Globus pallidus (tissue), 1 donor: ENCODE measurements around the gene TSPEAR.
"Not testable (repeated sequence)": the region's sequence is repeated elsewhere in the genome, so short reads cannot be mapped to it uniquely, and the experiment has no call there.

Source experiments
- DNase-seq: peaks from one replicate; pipeline ENCODE4 v3.0.0-alpha.2; 2015; ENCODE audit warnings: low spot score

The TSPEAR gene

GRCh38 chr21:44568667-44569556 is 142.5 kb downstream of the TSPEAR start:
- no peak for DNase-seq

GRCh38 chr21:44568261-44568660 is 143.1 kb downstream of the TSPEAR start:
- no peak for DNase-seq

DNA sequence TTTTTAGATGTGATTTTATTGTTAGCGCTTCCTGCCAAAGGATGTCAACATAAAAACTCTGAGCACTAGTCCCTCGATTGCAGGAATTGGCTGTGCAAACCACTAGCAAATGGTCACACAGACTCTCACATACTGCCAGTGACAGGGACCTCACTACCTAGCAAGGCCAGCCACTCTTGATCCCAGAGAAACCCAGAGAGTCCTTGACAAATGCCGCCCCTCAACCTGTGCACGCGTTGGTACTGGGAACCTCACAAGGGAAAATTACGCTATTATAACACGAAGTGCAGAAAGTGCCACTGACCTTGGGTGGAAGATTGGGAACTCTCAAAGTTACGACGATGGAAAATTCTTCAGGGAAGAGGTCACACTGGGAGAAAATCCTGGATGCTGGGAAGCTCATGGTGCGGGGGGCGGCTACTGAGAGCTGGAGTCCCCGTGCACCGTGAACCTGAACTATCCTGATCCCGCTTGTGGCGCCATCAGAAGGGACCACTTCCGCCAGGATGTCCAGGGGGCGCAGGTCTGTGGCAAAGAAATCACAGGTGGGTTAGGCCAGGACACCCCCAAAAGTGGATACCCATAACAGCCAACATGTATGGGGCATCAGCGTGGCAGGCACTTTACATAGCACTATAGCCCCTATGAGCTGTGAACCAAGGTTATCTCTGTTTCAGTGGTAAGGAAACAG is 143.7 kb downstream of the TSPEAR start:
- no peak for DNase-seq

DNA sequence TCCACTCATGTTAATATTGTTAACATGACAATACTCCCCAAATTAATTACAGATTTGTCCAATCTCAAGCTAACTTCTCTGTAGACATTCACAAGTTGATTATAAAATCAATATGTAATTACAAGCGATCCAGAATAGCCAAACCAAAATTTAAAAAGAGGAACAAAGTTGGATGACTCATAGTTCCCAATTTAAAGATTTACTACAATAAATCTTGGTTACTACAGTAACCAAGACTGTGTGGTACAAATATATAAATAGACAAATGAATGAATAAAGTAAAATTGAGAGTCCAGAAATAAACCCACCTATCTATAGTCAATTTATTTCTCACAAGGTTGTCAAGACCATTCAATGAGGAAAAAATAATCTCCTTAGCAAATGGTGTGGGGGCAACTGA is 145.0 kb downstream of the TSPEAR start:
- DNase-seq, result no peak

GRCh38 chr21:44564886-44565598 is 146.3 kb downstream of the TSPEAR start:
- DNase-seq, result no peak

DNA sequence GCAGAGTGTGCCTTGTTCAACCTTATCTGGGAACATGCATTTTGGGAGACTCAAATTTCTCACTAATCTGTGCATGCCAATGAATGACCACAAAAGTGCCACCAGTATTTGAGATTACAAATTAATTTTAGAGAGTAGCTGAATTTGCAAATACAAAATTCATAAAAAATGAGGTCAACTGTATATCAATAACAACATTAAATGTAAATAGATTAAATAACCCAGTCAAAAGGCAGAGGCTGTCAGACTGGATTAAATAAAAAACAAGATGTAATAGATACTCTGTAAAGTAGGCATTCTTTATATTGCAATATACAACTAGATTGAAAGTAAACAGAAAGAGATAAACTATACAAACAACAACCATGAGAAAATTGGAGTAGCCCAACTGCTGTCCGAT is 147.3 kb downstream of the TSPEAR start:
- DNase-seq, result no peak

- no peak for DNase-seq
These were observed 152.7 kb downstream of the TSPEAR start, which contains the start of gene KRTAP10-3 for GRCh38 chr21:44558695-44559094. TSS of gene KRTAP10-3 (minus strand) at chr21:44558795. CDS start at chr21:44558715, 80 bp downstream.

DNA sequence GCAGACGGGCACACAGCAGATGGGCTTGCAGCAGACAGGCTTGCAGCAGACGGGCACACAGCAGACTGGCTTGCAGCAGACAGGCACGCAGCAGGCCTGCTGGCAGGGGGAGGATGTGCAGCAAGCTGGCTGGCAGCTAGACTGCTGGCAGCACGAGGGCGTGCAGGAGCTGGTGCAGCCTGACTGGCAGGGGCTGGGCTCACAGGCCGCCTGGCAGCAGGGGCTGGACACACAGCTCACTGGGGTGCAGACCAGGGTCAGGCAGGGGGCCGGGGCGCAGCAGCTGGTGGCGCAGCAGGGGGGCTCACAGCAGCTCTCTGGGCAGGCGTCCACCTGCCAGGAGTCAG is 153.1 kb downstream of the TSPEAR start:
- DNase-seq, result not testable (repeated sequence)

DNA sequence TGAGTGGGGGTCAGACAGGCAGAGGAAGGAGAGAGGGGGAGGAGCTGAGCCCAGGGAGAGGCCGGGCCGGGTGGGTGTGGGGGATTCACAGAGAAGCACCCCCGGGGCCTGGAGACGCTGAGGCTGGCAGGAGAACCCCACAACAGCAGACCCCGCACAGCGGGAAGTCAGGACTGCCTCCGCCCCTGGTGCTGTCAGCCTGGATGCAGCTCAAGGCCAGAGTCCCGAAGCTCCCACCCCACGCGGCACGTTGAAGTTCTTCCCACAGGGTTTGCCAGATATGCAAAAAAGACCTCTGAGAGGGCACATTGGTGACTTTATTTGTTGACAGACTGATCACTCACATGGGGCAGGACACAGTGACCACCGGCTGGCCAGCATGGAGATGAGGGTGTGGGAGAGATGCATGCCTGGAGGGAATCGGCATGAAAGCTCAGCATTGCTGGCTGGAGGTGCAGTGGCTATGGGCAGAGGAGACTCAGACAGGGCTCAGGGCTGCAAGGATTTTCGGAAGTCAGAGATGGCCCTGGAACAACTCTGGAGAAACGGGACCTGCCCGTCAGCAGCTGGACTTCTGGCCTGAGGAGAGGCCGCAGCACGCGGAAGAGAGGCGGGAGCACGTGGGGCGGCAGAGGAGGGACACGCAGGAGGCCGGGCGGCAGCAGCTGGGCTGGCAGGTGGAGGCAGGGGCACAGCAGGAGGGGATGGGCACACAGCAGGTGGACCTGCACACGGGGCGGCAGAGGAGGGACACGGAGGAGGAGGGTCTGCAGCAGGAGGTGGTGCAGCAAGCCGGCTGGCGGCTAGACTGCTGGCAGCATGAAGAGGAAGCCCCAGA is 153.7 kb downstream of the TSPEAR start:
- DNase-seq, result no peak

DNA sequence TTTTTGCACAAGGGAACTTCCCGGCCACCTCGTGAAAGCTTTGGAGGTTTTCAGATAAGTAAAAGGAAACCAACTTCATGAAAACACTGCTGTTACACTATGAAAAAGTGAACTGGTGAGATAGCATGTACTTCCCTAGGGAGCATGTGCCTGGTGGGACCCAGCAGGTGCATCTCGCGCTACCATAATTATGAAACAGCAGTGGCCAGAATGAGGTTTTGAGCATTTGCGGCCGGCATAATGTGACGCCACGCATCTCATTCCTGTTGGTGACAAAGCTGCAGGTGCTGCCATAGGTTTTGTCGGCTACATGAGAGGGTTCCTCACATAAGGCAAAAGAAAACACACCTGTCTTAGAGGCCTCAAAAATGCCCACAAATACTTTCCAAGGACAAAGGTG is 154.5 kb downstream of the TSPEAR start:
- no peak for DNase-seq

- DNase-seq, result no peak
These were observed 156.0 kb downstream of the TSPEAR start for GRCh38 chr21:44555200-44555875.

DNA sequence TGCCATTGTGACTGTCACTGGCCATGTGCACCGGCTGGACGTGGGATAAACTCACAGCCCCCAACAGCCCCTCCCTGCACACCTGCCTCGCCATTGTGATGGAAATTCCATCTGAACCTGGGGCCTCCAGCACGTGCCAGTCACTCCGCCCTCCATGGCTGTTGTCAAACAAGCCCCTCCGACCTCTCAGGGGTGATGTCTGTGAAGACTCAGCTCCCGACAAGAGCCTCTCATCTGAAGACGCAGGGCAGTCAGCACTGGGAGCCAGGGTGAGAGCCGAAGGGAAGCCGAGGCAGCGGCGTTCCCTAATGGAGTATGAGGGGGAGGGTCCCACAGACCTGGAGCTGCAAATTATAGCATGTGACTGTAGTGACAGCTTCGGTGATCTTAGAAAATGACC is 158.7 kb downstream of the TSPEAR start:
- no peak for DNase-seq

DNA sequence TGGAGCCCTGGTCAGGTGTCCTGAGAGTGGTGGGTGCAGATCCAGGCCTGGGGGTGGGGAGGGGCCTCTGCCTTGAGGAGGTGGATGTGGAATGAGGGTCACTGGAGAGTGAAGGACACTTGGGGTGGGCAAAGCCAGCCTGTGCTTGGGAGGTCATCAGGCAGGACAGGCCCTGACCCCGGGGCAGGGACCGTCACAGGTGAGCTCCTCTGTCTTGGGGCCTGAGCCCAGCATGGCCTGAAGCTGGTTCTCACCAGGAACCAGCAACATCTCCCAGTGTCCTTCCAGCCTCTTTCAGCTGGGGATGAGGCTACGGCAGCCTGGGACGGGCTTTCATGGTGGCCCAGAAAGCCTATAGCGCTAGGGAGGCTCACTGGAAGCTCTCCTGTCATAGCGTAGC is 159.2 kb downstream of the TSPEAR start:
- no peak for DNase-seq

GRCh38 chr21:44551340-44551961 is 159.9 kb downstream of the TSPEAR start, which contains the start of gene KRTAP10-2:
TSS of gene KRTAP10-2 (minus strand) at chr21:44551505. CDS start at chr21:44551458, 47 bp downstream.
- DNase-seq, result no peak

DNA sequence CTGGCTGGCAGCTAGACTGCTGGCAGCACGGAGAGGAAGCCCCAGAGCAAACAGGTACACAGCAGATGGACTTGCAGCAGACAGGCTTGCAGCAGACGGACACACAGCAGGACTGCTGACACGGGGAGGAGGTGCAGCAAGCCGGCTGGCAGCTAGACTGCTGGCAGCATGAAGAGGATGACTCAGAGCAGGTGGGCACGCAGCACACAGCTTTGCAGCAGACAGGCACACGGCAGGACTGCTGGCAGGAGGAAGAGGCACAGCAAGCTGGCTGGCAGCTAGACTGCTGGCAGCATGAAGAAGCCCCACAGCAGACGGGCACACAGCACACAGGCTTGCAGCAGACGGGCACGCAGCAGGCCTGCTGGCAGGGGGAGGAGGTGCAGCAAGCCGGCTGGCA is 160.6 kb downstream of the TSPEAR start:
- DNase-seq, result no peak

DNA sequence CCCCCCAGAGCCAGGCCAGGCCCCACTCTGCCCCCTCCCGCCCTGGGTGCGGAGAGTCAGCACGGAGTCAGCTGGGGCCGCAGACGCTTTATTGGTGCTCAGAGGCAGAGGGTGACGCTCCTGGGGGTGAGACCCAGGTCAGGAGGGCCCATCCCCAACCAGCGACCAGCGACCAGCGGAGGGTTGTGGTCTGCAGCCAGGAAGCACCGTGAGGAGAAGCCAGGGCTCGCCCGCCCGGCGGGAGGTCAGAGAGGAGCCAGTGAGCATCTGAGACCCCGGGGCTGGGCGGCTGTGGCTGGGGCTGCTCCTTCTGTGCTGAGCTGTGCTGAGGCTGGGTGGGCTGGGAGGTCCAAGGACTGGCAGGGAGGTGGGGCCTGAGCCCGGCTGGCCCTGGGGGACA is 161.1 kb downstream of the TSPEAR start:
- not testable (repeated sequence) for DNase-seq

DNA sequence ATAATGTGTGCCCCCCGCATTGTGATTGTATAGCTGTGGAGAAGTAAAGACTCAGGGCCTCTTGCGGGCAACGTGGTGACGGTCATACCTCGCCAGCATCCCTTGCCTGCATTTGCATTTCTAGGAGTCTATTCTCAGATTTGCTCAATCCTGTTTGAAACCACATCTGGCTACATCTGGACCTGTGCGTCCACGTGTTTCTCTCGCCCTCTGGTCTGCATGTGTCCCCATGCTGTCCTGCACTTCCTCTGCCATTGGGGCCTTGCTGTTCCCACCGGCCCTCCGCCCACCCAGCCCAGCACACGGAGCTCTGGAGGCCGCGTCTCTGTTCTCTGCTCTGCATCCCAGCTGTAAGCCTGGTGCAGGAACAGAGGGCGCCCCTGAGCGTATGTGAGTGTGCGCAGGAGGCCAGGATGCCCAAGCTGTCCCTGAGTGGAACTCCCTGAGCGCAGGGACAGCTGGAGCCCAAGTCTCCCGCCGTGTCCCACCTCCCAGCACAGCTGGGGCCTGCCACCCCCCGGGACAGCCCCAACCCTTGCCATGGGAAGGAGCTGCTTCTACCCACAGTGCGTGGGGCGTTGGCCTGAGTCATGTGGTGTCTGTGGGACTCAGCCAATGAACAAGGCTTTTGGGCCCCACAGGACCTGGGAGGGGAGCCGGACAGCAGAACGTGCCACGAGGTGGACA is 161.7 kb downstream of the TSPEAR start:
- DNase-seq, result no peak

DNA sequence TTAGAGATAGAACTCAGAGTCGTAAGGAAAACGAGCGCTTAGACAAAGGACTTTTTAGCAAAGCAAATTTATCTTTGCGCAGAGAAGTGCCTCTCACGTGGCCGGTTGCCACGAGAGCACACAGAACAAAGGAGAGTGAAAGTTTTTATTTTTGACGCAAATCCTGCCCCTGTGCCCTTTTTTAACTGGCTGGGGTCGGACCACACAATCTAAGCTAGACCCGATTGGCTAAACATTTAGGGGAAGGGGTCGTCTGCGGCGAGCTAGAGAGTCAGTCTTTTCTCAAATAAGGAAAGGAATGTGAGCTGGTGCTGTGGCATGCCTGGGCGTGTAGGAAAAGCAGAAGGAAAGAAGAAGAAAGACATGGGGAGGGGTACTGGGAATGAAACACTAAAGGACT is 162.4 kb downstream of the TSPEAR start:
- no peak for DNase-seq

DNA sequence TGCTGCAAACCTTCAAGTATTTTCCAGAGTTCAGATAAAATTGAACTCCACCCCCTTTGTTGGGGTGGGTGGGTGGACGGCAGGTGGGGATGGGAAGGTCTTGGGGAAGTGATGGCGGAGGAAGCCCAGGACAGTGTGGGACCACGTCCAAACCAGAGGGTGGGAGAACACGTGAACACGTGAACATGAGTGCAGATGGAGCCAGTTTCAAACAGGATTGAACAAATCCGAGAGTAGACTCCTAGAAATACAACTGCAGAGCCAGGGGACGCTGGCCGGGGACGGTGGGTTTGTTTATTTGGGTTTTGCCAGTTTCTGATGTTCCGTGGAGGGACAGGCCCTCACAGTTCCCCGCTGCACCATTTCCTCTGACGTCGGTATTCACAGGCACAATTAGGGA is 163.0 kb downstream of the TSPEAR start:
- no peak for DNase-seq
